Measurements from ENCODE around the gene ITGA3. TPM values are rescaled to one million over a fixed set of nuclear protein-coding genes. Genes with fewer than 3 reads are reported as not detected.
"Not testable (repeated sequence)": the region's sequence is repeated elsewhere in the genome, so short reads cannot be mapped to it uniquely, and the experiment has no call there.

Gene ITGA3
- total RNA-seq, 1 donor from 2014 or later: 143 TPM

DNA sequence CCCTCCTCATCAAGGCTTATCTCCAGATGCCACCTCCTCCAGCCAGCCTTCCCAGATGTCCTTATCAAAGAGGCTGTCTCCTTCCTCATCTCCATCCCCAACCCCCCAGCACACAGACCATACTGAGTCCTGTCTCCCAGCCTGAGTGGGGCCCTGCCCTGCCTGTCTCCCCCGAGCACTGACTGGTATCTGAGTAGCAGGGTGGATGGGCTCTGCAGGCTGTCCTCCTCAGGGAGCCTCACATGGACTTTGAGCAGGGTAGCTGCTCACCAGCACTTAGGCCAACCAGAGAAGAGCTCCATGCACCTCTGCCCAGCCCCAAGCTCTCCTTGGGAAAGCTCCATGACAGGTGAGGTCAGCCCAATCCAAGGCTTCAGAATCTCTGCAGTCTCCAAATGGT is 20.0 kb upstream of the ITGA3 start:
- no peak for TF ChIP-seq CTCF (IDR thresholded peaks at IDR 0.05; ENCODE audit: unreplicated experiment)
- Mint-ChIP-seq H3K4me3 (no peak overlapping the region), H3K27me3 (ENCODE audit: low read depth) (no peaks in the 10 kb centered on the region), H3K4me1 (peaks cover 49% of the 10 kb centered on the region), H3K9me3 (no peaks in the 10 kb centered on the region), H3K36me3 (no peaks in the 10 kb centered on the region), H3K27ac (peak overlapping the region; percentile 73)
- DNase-seq (ENCODE audit: low spot score in 2 of 2, unreplicated experiment in 2 of 2): no peak

- Mint-ChIP-seq H3K27me3 (ENCODE audit: low read depth) (no peaks in the 10 kb centered on the region), H3K9me3 (no peaks in the 10 kb centered on the region), H3K36me3 (no peaks in the 10 kb centered on the region), H3K27ac (peak overlapping the region; percentile 48), H3K4me1 (peaks cover 49% of the 10 kb centered on the region), H3K4me3 (no peak overlapping the region)
- peak in 1 of 2 experiments; percentile 33 for DNase-seq (ENCODE audit: low spot score in 2 of 2, unreplicated experiment in 2 of 2)
- TF ChIP-seq CTCF (IDR thresholded peaks at IDR 0.05; ENCODE audit: unreplicated experiment): no peak
Observed at GRCh38 chr17:50036455-50037261, 19.3 kb upstream of the ITGA3 start.

DNA sequence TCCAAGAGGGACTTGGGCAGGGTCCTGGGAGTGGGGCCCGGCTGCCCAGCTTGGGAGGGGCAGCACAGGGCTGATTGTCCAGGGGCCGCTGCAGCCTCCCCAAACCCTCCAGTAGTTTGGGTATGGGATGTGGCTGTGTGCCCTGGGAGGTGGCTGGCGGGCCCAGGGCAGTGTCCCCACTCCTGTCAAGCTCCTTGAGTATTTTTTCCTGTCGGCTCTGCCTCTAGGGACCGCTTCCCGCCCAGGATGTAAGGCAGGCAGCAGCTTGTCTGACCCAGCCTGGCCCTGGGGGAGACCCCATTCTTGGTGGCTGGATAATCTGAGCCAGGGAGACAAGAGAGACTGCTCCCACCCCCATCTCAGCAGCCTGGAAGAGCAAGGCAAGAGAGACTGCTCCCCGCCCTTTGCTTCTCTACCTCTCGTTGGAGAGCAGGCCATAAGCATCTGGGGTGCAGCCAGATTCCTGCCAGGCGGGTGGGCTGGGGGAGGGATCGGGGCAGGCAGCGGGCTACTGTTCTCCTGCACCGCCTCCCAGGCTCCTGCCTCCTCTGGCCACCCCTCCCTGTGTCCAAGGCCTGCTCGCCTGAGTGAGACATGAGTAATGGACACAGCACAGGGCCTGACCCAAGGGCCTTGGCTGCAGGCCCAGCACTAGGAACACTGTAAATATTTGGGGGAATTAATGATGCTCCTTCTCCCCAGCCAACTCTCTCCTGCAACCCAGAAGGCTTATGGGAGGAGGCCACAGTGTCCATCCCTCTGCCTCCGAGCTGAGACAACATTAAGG is 18.4 kb upstream of the ITGA3 start:
- TF ChIP-seq CTCF (IDR thresholded peaks at IDR 0.05; ENCODE audit: unreplicated experiment): no peak
- Mint-ChIP-seq H3K27ac (peak overlapping the region; percentile 72), H3K27me3 (ENCODE audit: low read depth) (no peaks in the 10 kb centered on the region), H3K4me3 (no peak overlapping the region), H3K4me1 (peaks cover 49% of the 10 kb centered on the region), H3K9me3 (no peaks in the 10 kb centered on the region), H3K36me3 (no peaks in the 10 kb centered on the region)
- no peak for DNase-seq (ENCODE audit: low spot score in 2 of 2, unreplicated experiment in 2 of 2)

DNA sequence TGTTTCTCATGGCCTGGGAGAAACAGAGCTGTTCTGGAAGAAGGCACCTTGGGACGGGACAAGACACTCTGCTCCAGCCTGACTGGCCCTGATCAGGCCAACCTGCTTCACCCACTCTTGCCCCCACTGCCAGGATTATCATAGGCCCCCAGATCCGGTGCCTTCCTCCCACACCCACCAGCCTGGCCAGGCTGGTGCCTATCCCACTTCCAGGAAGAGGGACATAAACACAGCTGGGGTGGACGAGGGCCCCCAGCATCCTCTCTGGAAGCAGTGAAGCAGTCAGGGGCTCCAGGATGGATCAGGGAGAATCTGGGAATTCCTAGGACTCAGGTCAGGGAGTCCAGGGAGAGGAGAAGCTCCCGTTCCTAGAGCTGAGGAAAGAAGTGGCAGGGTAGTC is 16.9 kb upstream of the ITGA3 start:
- DNase-seq (ENCODE audit: low spot score in 2 of 2, unreplicated experiment in 2 of 2): no peak
- no peak overlapping the region for H3K4me3 Mint-ChIP-seq
- no peak overlapping the region for H3K27ac Mint-ChIP-seq
- H3K9me3 Mint-ChIP-seq: no peaks in the 10 kb centered on the region
- H3K27me3 Mint-ChIP-seq (ENCODE audit: low read depth): no peaks in the 10 kb centered on the region
- peaks cover 54% of the 10 kb centered on the region for H3K4me1 Mint-ChIP-seq
- no peaks in the 10 kb centered on the region for H3K36me3 Mint-ChIP-seq
- no peak for TF ChIP-seq CTCF (IDR thresholded peaks at IDR 0.05; ENCODE audit: unreplicated experiment)

DNA sequence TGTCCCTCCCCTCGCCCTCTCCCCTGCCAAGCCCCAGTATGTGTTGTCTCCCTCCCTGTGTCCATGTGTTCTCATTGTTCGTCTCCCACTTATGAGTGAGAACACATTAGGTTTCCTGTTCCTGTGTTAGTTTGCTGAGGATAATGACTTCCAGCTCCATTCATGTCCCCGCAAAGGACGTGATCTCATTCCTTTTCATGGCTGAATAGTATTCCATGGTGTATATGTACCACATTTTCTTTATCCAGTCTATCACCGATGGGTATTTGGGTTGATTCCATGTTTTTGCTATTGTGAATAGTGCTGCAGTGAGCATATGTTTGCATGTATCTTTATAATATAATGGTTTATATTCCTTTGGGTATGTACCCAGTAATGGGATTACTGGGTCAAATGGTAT is 15.4 kb upstream of the ITGA3 start:
- DNase-seq (ENCODE audit: low spot score in 2 of 2, unreplicated experiment in 2 of 2); H3K4me3 Mint-ChIP-seq; H3K9me3 Mint-ChIP-seq; H3K27me3 Mint-ChIP-seq (ENCODE audit: low read depth); H3K36me3 Mint-ChIP-seq; H3K27ac Mint-ChIP-seq: not testable (repeated sequence)
- H3K4me1 Mint-ChIP-seq: peaks cover 44% of the 10 kb centered on the region

- Mint-ChIP-seq H3K27me3 (ENCODE audit: low read depth) (no peaks in the 10 kb centered on the region), H3K9me3 (no peaks in the 10 kb centered on the region), H3K4me3 (no peak overlapping the region), H3K27ac (no peak overlapping the region), H3K36me3 (no peaks in the 10 kb centered on the region), H3K4me1 (peaks cover 35% of the 10 kb centered on the region)
- DNase-seq (ENCODE audit: low spot score in 2 of 2, unreplicated experiment in 2 of 2): no peak
- TF ChIP-seq CTCF (IDR thresholded peaks at IDR 0.05; ENCODE audit: unreplicated experiment): no peak
Observed at GRCh38 chr17:50042211-50042610, 13.7 kb upstream of the ITGA3 start.
